GM12878 (cell line): Measurements from ENCODE around the gene SRSF5. TPM values are rescaled to one million over a fixed set of nuclear protein-coding genes. Genes with fewer than 3 reads are reported as not detected.

Source experiments
- ATAC-seq: fragments of 200-7000 bp; cut with Tn5 transposase; 3 replicates; pipeline ENCODE4 v1.9.1; 2020; ENCODE audit warnings: mild to moderate bottlenecking, moderate library complexity
- BruUV-seq: library from RNA; stranded (reverse); fragments of 400-500 nt; replicated peaks from 2 replicates; lab custom pipeline; 2021; lab: Mats Ljungman, UMichigan
- CTCF ChIA-PET: fragments of 300-600 bp; sonication (Branson Sonifier 250); formaldehyde crosslinking; extraction: SDS; loops from one replicate; lab custom pipeline; 2021; ENCODE audit warnings: inconsistent platforms; lab: Yijun Ruan, JAX
- POLR2A ChIA-PET: fragments of 350-600 bp; formaldehyde crosslinking; extraction: SDS; loops from one replicate; lab custom pipeline; 2021; ENCODE audit warnings: inconsistent platforms; lab: Charles Lee
- RAD21 ChIA-PET: fragments of 300-600 bp; sonication (Branson Sonifier 250); formaldehyde crosslinking; loops from one replicate; lab custom pipeline; 2023; ENCODE audit warnings: antibody characterized with exemption; ENCODE audit not compliant: unreplicated experiment; lab: Charles Lee
- SMC1A ChIA-PET: fragments of 300-600 bp; sonication (Branson Sonifier 250); formaldehyde crosslinking; loops from one replicate; lab custom pipeline; 2023; ENCODE audit not compliant: unreplicated experiment, uncharacterized antibody; lab: Charles Lee
- DNase-seq: peaks from one replicate; pipeline ENCODE4 v3.0.0-alpha.2; 2011; ENCODE audit warnings: low read depth, low spot score
- FAIRE-seq: peaks from 3 replicates; lab custom pipeline; 2011; peaks lifted over from hg19 to GRCh38; lab: Jason Lieb, UNC
- H2AFZ ChIP-seq: 2 replicates; pipeline ENCODE4 v1.6.0; 2011; ENCODE audit warnings: low read depth, low read length, control low read depth; ENCODE audit not compliant: control insufficient read depth
- H3K27ac ChIP-seq: 2 replicates; pipeline ENCODE4 v1.5.1; 2011; ENCODE audit warnings: control low read depth; ENCODE audit not compliant: control insufficient read depth, insufficient read depth
- H3K27me3 ChIP-seq, 2 experiments: replicated peaks in 1 of 2; 2 replicates each; pipeline versions ENCODE4 v1.6.0 to v1.6.1; 2011; ENCODE audit warnings: low read length in 1 of 2; ENCODE audit not compliant: control insufficient read depth in 2 of 2, insufficient read depth in 2 of 2
- H3K36me3 ChIP-seq, 2 experiments: 2 replicates each; pipeline ENCODE4 v1.5.1; 2011; ENCODE audit warnings: low read length in 1 of 2; ENCODE audit not compliant: control insufficient read depth in 2 of 2, insufficient read depth in 2 of 2
- H3K4me1 ChIP-seq: 2 replicates; pipeline ENCODE4 v1.6.1; 2011; ENCODE audit warnings: mild to moderate bottlenecking, low read length, moderate library complexity, mixed read lengths; ENCODE audit not compliant: control insufficient read depth, insufficient read depth
- H3K4me2 ChIP-seq: 2 replicates; pipeline ENCODE4 v1.6.0; 2011; ENCODE audit warnings: control low read depth; ENCODE audit not compliant: control insufficient read depth, insufficient read depth
- H3K4me3 ChIP-seq: fragments of 200-600 bp; sonication (generic); 2 replicates; pipeline ENCODE4 v1.5.1; 2016
- H3K79me2 ChIP-seq: 2 replicates; pipeline ENCODE4 v1.6.0; 2011; ENCODE audit warnings: low read length; ENCODE audit not compliant: control insufficient read depth, insufficient read depth
- H3K9ac ChIP-seq: 2 replicates; pipeline ENCODE4 v1.8.0; 2011; ENCODE audit warnings: low read length, control low read depth, mixed read lengths; ENCODE audit not compliant: control insufficient read depth, insufficient read depth
- H3K9me3 ChIP-seq: replicated peaks from 3 replicates; pipeline ENCODE4 v1.5.1; 2011; ENCODE audit warnings: mild to moderate bottlenecking, low read length; ENCODE audit not compliant: control insufficient read depth, insufficient read depth
- H4K20me1 ChIP-seq: 2 replicates; pipeline ENCODE4 v1.6.0; 2011; ENCODE audit not compliant: control insufficient read depth, insufficient read depth
- CBX5 ChIP-seq: sonication (generic); IDR thresholded peaks from 2 replicates; pipeline ENCODE4 v1.6.1; 2016; ENCODE audit warnings: low read depth, moderate library complexity, mild to moderate bottlenecking, inconsistent platforms
- HDAC6 ChIP-seq: fragments of 200-600 bp; sonication (generic); IDR thresholded peaks from one replicate; pipeline ENCODE4 v1.8.0; 2017; ENCODE audit warnings: antibody characterized with exemption; ENCODE audit not compliant: unreplicated experiment
- POLR2A ChIP-seq: IDR thresholded peaks from 2 replicates; pipeline ENCODE4 v1.6.1; 2011; ENCODE audit warnings: low read depth, mild to moderate bottlenecking, low read length
- POLR2AphosphoS5 ChIP-seq: IDR thresholded peaks from 2 replicates; pipeline ENCODE4 v1.6.1; 2011; ENCODE audit warnings: mild to moderate bottlenecking, low read length, inconsistent platforms
- SUPT20H ChIP-seq: IDR thresholded peaks from 2 replicates; pipeline ENCODE4 v1.6.1; 2011; ENCODE audit warnings: low read depth, mild to moderate bottlenecking, low read length, moderate library complexity, borderline replicate concordance; ENCODE audit not compliant: control insufficient read depth
- TAF1 ChIP-seq: IDR thresholded peaks from 2 replicates; pipeline ENCODE4 v1.6.1; 2011; ENCODE audit warnings: mild to moderate bottlenecking, low read depth, low read length, borderline replicate concordance
- ZNF217 ChIP-seq: fragments of 450-650 bp; IDR thresholded peaks from 2 replicates; pipeline ENCODE4 v1.6.1; 2017; ENCODE audit warnings: antibody characterized with exemption, mild to moderate bottlenecking
- WGBS: methylation state at CpG from one replicate; pipeline ENCODE4 v1.1.6; 2016; ENCODE audit warnings: low lambda C conversion rate; ENCODE audit not compliant: insufficient replicate concordance, insufficient coverage; ENCODE audit errors: missing lambda C conversion rate; 5-methylcytosine and 5-hydroxymethylcytosine counted together
- in situ Hi-C: fragments of 300-500 bp; cut with MboI; formaldehyde crosslinking; loops from 9 replicates; pipeline ENCODE4 v1.14.3; 2018; ENCODE audit warnings: mixed read lengths
- intact Hi-C: fragments of 100-400 bp; cut with micrococcal nuclease; formaldehyde crosslinking; loops from one replicate; pipeline ENCODE4 v1.14.2; 2022; ENCODE audit not compliant: unreplicated experiment
- polyA plus RNA-seq, 11 experiments: library from polyadenylated mRNA; depleted of rRNA in 4 of 11; unstranded in 6 of 11; stranded (reverse) in 5 of 11; fragments of >200 nt; fragmentation: Nextera tagmentation in 4 of 11; fragmentation: Illumina TruSeq in 1 of 11; extraction: Ambion mirVana in 4 of 11; extraction: Trizol in 1 of 11; gene quantifications; 1 replicate in 1 of 11; 2 replicates in 10 of 11; pipeline versions ENCODE4 v1.2.1 to v1.2.3, GENCODE V29; 2011 to 2016; ENCODE audit warnings: inconsistent platforms in 2 of 11, missing spikeins in 2 of 11, low read depth in 1 of 11
- total RNA-seq, 4 experiments: library from RNA; depleted of rRNA in 3 of 4; stranded (reverse); fragments of >200 nt in 3 of 4; fragmentation: Illumina TruSeq in 1 of 4; extraction: Trizol in 1 of 4; gene quantifications; 2 replicates each; pipeline versions ENCODE4 v1.2.1 to v1.2.3, GENCODE V29; 2013 to 2021

SRSF5 gene
- total and polyA plus RNA-seq, 10 of the 15 experiments (the other 5 are each of a cell fraction or from before 2014, with no cell fraction given): 136 to 453 (median 275) TPM

GRCh38 chr14:69775012-69775411 is 8.1 kb downstream of the SRSF5 start:
- no peaks in the 10 kb centered on the region for H3K9me3 ChIP-seq
- ATAC-seq: no peak
- TF ChIP-seq CBX5 (no peak), ZNF217 (no peak), POLR2A (0 out of 2 replicates have a peak, but pooled peaks have one; percentile 4)
- H3K36me3 ChIP-seq: peaks cover 23 to 33% of the 10 kb centered on the region in 2 experiments
- ChIA-PET POLR2A (no interaction called here), RAD21 (no interaction called here), CTCF (no interaction called here), SMC1A (no interaction called here)
- no TSS peak for BruUV-seq
- no peaks in the 10 kb centered on the region for H3K27me3 ChIP-seq
- no peak overlapping the region for H3K4me2 ChIP-seq
- FAIRE-seq: no peak
- DNase-seq: no peak
- H3K27ac ChIP-seq: no peak overlapping the region
- H3K9ac ChIP-seq: no peak overlapping the region
- H4K20me1 ChIP-seq: peaks cover 3% of the 10 kb centered on the region; the same call in 1 of the 2 replicates
- in situ Hi-C loops: no loop called here
- H2AFZ ChIP-seq: no peak overlapping the region
- peaks cover 8% of the 10 kb centered on the region for H3K79me2 ChIP-seq
- intact Hi-C loops: no loop called here
- no peak overlapping the region for H3K4me3 ChIP-seq
- WGBS: 52% methylated on average over 3 of the region's 3 CpGs
- H3K4me1 ChIP-seq: no peaks in the 10 kb centered on the region

GRCh38 chr14:69776875-69777453 is 10.0 kb downstream of the SRSF5 start:
- Histone ChIP-seq H3K9me3 (no peaks in the 10 kb centered on the region), H3K36me3 (peaks cover 18 to 33% of the 10 kb centered on the region in 2 experiments), H3K79me2 (peaks cover 2% of the 10 kb centered on the region), H4K20me1 (peaks cover 3% of the 10 kb centered on the region; the same call in 1 of the 2 replicates), H3K27me3 (no peaks in the 10 kb centered on the region), H3K9ac (no peak overlapping the region), H3K4me3 (no peak overlapping the region), H3K4me2 (no peak overlapping the region)
- RAD21 ChIA-PET: no interaction called here
- DNase-seq: no peak
- in situ Hi-C loops: no loop called here
- no peak for FAIRE-seq
- WGBS: 91% methylated on average over 4 of the region's 4 CpGs
- TF ChIP-seq CBX5 (no peak), POLR2AphosphoS5 (peak; percentile 5; the same call in 1 of the 2 replicates), SUPT20H (no peak), TAF1 (no peak), HDAC6 (no peak)
- TF ChIP-seq, all 136 proteins: peak for 1
- SMC1A ChIA-PET: no interaction called here
- Histone ChIP-seq H3K27ac (no peak overlapping the region), H2AFZ (no peak overlapping the region), H3K4me1 (no peaks in the 10 kb centered on the region)
- BruUV-seq: no TSS peak
- intact Hi-C loops: no loop called here
- POLR2A ChIA-PET: interaction anchor here (0.9 kb wide), 1 partner anchor 10 kb away, joined by 4 read pairs; the partner anchor contains the start of gene SRSF5
- CTCF ChIA-PET: no interaction called here
- ATAC-seq: no peak
